RWPE1 (cell line): ENCODE results near the gene FGF21.

ENCODE experiments used
- CTCF ChIA-PET: fragments of 350-600 bp; sonication (Branson Sonifier 250); formaldehyde crosslinking; extraction: SDS; loops from one replicate; lab custom pipeline; 2021; lab: Yijun Ruan, JAX
- POLR2A ChIA-PET: fragments of 400-600 bp; formaldehyde crosslinking; extraction: SDS; loops from one replicate; lab custom pipeline; 2020; ENCODE audit warnings: antibody characterized with exemption; ENCODE audit not compliant: low non-redundant PET; lab: Yijun Ruan, JAX
- DNase-seq: peaks from one replicate; pipeline ENCODE4 v3.0.0; 2012; ENCODE audit warnings: low spot score
- H3K27ac ChIP-seq: fragments of 450-650 bp; 2 replicates; pipeline ENCODE4 v1.5.1; 2017
- TF ChIP-seq, protein P1 (sequence below): fragments of 450-650 bp; conservative IDR thresholded peaks from 2 replicates; pipeline ENCODE4 v1.5.1; 2017; ENCODE audit warnings: low read depth, mild to moderate bottlenecking

The FGF21 gene

DNA sequence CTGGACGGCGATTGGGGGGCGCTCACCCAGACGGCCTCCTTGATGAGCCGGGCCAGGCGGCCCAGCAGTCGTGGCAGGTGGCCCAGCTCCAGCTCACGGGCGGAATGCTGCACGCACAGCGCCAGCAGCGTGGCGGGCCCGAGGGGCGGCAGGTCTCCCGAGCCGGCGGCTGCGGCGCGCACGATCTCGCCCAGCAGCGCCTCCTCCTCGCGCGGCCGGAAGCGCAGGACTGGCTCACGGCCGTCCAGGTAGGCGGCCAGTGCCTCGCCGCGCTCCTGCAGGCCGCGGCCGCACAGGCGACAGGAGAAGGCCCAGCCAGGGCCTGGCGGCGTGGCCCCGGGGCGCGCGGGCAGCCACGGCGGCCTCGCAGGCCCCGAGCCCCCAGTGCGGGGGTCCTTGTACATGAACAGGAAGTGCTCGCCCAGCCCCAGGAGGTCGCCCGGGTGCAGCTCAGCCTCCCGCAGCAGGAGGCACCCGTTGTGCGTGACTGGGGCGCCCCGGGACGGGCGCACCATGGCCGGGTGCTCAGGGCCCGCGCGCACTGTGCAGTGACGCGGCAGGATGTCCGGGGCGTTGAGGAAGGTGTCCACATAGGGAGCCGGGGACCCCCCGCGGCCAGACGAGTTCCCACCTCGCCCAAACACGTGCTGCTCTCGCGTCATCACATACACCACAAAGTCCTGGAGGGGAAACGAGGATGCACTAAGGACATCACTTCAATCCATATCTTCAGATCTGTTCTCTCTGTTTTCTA, 26.2 kb upstream of the FGF21 start:
- TF ChIP-seq, protein P1, sequence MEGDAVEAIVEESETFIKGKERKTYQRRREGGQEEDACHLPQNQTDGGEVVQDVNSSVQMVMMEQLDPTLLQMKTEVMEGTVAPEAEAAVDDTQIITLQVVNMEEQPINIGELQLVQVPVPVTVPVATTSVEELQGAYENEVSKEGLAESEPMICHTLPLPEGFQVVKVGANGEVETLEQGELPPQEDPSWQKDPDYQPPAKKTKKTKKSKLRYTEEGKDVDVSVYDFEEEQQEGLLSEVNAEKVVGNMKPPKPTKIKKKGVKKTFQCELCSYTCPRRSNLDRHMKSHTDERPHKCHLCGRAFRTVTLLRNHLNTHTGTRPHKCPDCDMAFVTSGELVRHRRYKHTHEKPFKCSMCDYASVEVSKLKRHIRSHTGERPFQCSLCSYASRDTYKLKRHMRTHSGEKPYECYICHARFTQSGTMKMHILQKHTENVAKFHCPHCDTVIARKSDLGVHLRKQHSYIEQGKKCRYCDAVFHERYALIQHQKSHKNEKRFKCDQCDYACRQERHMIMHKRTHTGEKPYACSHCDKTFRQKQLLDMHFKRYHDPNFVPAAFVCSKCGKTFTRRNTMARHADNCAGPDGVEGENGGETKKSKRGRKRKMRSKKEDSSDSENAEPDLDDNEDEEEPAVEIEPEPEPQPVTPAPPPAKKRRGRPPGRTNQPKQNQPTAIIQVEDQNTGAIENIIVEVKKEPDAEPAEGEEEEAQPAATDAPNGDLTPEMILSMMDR = no peak
- POLR2A ChIA-PET = no interaction called here
- CTCF ChIA-PET = interaction anchor here (0.7 kb wide), 1 partner anchor 53 kb away, joined by 4 read pairs; no protein-coding TSS in a partner anchor
- no peak for DNase-seq
- H3K27ac ChIP-seq = no peak overlapping the region

GRCh38 chr19:48731452-48731851, 23.9 kb upstream of the FGF21 start:
- TF ChIP-seq, protein P1 = no peak
- no peak for DNase-seq
- no peak overlapping the region for H3K27ac ChIP-seq
- ChIA-PET POLR2A (interaction anchor here (0.7 kb wide), 1 partner anchor 48 kb away, joined by 5 read pairs; no protein-coding TSS in a partner anchor), CTCF (no interaction called here)

- POLR2A ChIA-PET = no interaction called here
- CTCF ChIA-PET = no interaction called here
Measured at GRCh38 chr19:48734625-48735024, 20.7 kb upstream of the FGF21 start.

DNA sequence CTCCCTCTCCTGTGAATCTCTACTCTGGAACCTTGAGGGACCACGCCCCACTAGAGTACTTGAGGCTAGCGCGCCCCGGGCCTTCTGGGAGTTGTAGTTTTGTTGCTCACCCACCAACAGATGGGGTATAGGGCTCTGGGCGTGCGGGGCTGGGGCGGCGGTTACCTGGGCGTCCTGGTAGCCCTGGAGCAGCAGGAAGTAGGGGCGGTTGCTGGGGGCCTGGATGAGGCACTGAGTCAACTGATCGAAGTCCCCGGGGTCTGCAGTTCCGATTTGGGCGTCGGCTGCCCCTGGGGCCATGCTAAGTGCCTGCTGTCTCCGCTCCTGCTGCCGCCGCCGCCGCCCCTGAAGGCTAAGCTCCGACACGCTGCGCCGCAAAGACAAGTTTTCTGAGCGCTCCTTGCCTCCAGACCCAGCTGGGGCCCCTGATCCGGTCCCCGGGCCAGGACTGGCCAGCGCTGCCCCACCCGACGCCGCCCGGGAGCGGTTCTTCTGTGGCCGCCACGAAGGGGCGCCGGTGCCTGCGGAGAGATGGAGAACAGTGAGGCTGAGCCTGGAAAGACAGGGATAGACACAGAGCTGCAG, 20.2 kb upstream of the FGF21 start:
- POLR2A ChIA-PET = interaction anchor here (0.6 kb wide), 1 partner anchor 222 kb away, joined by 6 read pairs; no protein-coding TSS in a partner anchor
- no peak for DNase-seq
- no peak overlapping the region for H3K27ac ChIP-seq
- CTCF ChIA-PET = no interaction called here
- TF ChIP-seq, protein P1 = no peak

More at GRCh38 chr19:48734625-48735024, 20.7 kb upstream of the FGF21 start:
- TF ChIP-seq, protein P1 = no peak
- DNase-seq = no peak
- H3K27ac ChIP-seq = no peak overlapping the region

- TF ChIP-seq, protein P1 = no peak
- CTCF ChIA-PET = interaction anchor here (0.6 kb wide), 1 partner anchor 81 kb away, joined by 5 read pairs; no protein-coding TSS in a partner anchor
- POLR2A ChIA-PET = no interaction called here
- peak overlapping the region; percentile 79 for H3K27ac ChIP-seq
- no peak for DNase-seq
Measured at GRCh38 chr19:48737360-48737998, 17.8 kb upstream of the FGF21 start.
